Panc1 (cell line): ENCODE data around the gene VAPA.

Experiments used
- CTCF ChIP-seq: fragments of 450-650 bp; IDR thresholded peaks from 2 replicates; pipeline ENCODE4 v1.5.1; 2017; ENCODE audit warnings: mild to moderate bottlenecking
- REST ChIP-seq, 2 experiments: IDR thresholded peaks; 2 replicates each; pipeline ENCODE4 v1.6.1; 2011 to 2012; ENCODE audit warnings: low read depth in 2 of 2, control low read depth in 1 of 2, low read length in 1 of 2, mild to moderate bottlenecking in 1 of 2, moderate library complexity in 1 of 2; ENCODE audit not compliant: insufficient read depth in 1 of 2

GRCh38 chr18:9947248-9947647 is 33.4 kb downstream of the VAPA start:
- TF ChIP-seq REST (IDR thresholded peaks at IDR 0.05; ENCODE audit: insufficient read depth in 1 of 2, low read depth in 2 of 2, low read length in 1 of 2) = no peak
- TF ChIP-seq CTCF = no peak
